Dermis microvascular lymphatic vessel endothelial cell (primary cell): ENCODE results near the gene PTGES. TPM values are rescaled to one million over a fixed set of nuclear protein-coding genes. Genes with fewer than 3 reads are reported as not detected.

ENCODE experiments used
- DNase-seq, 2 donors: peaks; one replicate each; pipeline versions ENCODE4 v3.0.0 to v3.0.0-alpha.2; 2010; ENCODE audit warnings: low read depth in 2 of 2
- total RNA-seq: library from RNA; depleted of rRNA; stranded (reverse); fragments of >200 nt; gene quantifications from 2 replicates; pipeline ENCODE4 v1.2.1, GENCODE V29; 2014

Gene PTGES
- total RNA-seq, 1 donor from 2014 or later: 0.26 TPM

DNA sequence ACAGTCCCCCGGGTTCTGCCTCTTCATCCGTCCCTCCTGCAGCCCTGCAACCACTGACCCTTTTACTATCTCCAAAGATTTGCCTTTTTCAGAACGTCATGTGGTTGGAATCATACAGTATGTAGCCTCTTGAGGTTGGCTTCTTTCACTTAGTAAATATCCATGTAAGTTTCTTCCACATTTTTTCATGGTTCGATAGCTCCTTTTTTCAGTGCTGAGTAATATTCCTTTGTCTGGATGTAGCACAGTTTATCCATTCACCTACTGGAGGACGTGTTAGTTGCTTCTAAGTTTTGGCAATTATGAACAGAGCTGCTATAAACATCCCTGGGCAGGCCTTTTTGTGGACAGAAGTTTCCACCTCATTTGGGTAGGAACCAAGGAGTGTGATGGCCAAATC lies 60.3 kb downstream of the PTGES start:
- no peak for DNase-seq

Other genes with a start within 250 kb of the PTGES start
- gene C9orf50, start 131.9 kb downstream of the PTGES start, total RNA-seq: not detected in 2 replicates
- 23.7 and 25.7 TPM in 2 replicates for gene NTMT1, start 126.9 kb downstream of the PTGES start, total RNA-seq
- 9.2 and 13.9 TPM in 2 replicates for gene ASB6, start 110.9 kb downstream of the PTGES start, total RNA-seq
- 0.13 and 1.2 TPM in 2 replicates for gene PRRX2, start 87.4 kb downstream of the PTGES start, total RNA-seq
- gene TOR1B, start 50.1 kb upstream of the PTGES start, total RNA-seq: 17.5 and 25.8 TPM in 2 replicates
- gene TOR1A, start 71.1 kb upstream of the PTGES start, total RNA-seq: 22.9 and 27.4 TPM in 2 replicates
- 22.1 and 24.1 TPM in 2 replicates for gene C9orf78, start 82.2 kb upstream of the PTGES start, total RNA-seq
- 4.7 and 8.5 TPM in 2 replicates for gene USP20, start 82.4 kb upstream of the PTGES start, total RNA-seq